ENCODE data around the gene SV2C.

- TF ChIP-seq CTCF (IDR thresholded peaks at IDR 0.05): no peak
- TF ChIP-seq POLR2A (IDR thresholded peaks at IDR 0.05): no peak
Observed at GRCh38 chr5:76111477-76112174, 28.4 kb downstream of the SV2C start.
